Measurements from ENCODE around the gene BCAS3.

BCAS3 gene

DNA sequence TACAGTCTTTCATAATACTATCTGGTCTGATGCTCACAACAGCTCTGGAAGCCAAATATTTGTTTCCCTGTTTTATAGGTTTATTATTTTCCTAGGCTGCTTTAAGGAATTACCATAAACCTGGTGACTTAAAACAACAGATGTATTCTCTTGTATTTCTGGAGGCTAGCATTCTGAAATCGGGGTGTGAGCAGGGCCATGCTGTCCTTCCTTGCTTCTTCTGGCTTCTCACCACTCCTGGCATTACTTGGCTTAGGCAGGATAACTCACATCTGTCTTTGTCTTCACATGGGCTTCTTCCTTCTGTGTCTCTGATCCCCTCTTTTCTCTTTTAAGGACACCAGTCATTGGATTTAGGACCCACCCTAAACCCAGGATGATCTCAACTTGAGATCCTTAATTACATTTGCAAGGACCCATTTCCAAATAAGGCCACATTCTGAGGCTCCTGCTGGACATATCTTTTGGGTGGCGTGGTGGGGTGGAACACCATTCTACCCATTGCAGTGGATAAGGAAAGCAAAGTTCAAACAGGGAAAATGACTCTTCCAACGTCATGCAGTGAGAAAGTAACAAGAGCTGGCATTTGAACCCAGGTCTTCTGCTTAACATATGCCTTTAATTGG is 682.8 kb downstream of the BCAS3 start:
- Histone ChIP-seq H3K79me2 (ENCODE audit: control insufficient read depth, insufficient read depth, low read length, poor library complexity) (no peaks in the 10 kb centered on the region), H4K91ac (ENCODE audit: low read depth, low read length) (no peak overlapping the region), H3K4ac (ENCODE audit: low read depth, low read length) (no peak overlapping the region), H4K8ac (ENCODE audit: low read depth, low read length) (no peak overlapping the region), H3K23ac (ENCODE audit: low read length) (no peak overlapping the region), H3K27me3 (ENCODE audit: insufficient read depth, low read length) (no peaks in the 10 kb centered on the region), H3K27ac (ENCODE audit: low read depth, low read length) (no peak overlapping the region), H3K4me3 (ENCODE audit: low read depth, low read length) (no peak overlapping the region), H3K36me3 (ENCODE audit: control insufficient read depth in 1 of 2, insufficient read depth in 2 of 2, low read length in 2 of 2) (no peaks in the 10 kb centered on the region), H2BK120ac (ENCODE audit: insufficient read depth, low read length, poor library complexity) (no peak overlapping the region), H4K12ac (ENCODE audit: low read depth, low read length) (no peak overlapping the region), H3K79me1 (ENCODE audit: low read length) (no peaks in the 10 kb centered on the region), H3K9me3 (ENCODE audit: insufficient read depth, low read depth, low read length) (peaks cover 2% of the 10 kb centered on the region), H2BK5ac (ENCODE audit: low read depth, low read length, poor library complexity) (no peak overlapping the region), H2AFZ (ENCODE audit: insufficient read depth, low read length, poor library complexity) (no peak overlapping the region), H3K14ac (ENCODE audit: low read length) (no peak overlapping the region), H3K18ac (ENCODE audit: low read length) (no peak overlapping the region), H3K9ac (ENCODE audit: low read length) (no peak overlapping the region), H3K4me2 (ENCODE audit: low read length) (no peak overlapping the region), H2AK5ac (ENCODE audit: low read length) (no peak overlapping the region), H2BK12ac (ENCODE audit: low read length) (no peak overlapping the region), H3K4me1 (ENCODE audit: control insufficient read depth in 1 of 2, insufficient read depth in 2 of 2, low read length in 2 of 2) (peaks cover 0 to 4% of the 10 kb centered on the region in 2 experiments)
- no CpG with 5 or more reads among the region's 3 CpGs for WGBS (ENCODE audit: extremely low coverage, insufficient coverage, insufficient read length)
- no peak for DNase-seq

- Histone ChIP-seq H3K23ac (ENCODE audit: low read length) (no peak overlapping the region), H3K4ac (ENCODE audit: low read depth, low read length) (no peak overlapping the region), H3K9ac (ENCODE audit: low read length) (no peak overlapping the region), H3K27me3 (ENCODE audit: insufficient read depth, low read length) (no peaks in the 10 kb centered on the region), H3K18ac (ENCODE audit: low read length) (no peak overlapping the region), H3K36me3 (ENCODE audit: control insufficient read depth in 1 of 2, insufficient read depth in 2 of 2, low read length in 2 of 2) (no peaks in the 10 kb centered on the region), H3K14ac (ENCODE audit: low read length) (no peak overlapping the region), H4K91ac (ENCODE audit: low read depth, low read length) (no peak overlapping the region), H3K4me3 (ENCODE audit: low read depth, low read length) (no peak overlapping the region), H3K79me2 (ENCODE audit: control insufficient read depth, insufficient read depth, low read length, poor library complexity) (no peaks in the 10 kb centered on the region), H2BK120ac (ENCODE audit: insufficient read depth, low read length, poor library complexity) (no peak overlapping the region), H4K12ac (ENCODE audit: low read depth, low read length) (no peak overlapping the region), H4K8ac (ENCODE audit: low read depth, low read length) (no peak overlapping the region), H2AK5ac (ENCODE audit: low read length) (no peak overlapping the region), H3K4me1 (ENCODE audit: control insufficient read depth in 1 of 2, insufficient read depth in 2 of 2, low read length in 2 of 2) (peaks cover 0 to 4% of the 10 kb centered on the region in 2 experiments), H2AFZ (ENCODE audit: insufficient read depth, low read length, poor library complexity) (no peak overlapping the region), H3K27ac (ENCODE audit: low read depth, low read length) (no peak overlapping the region), H3K4me2 (ENCODE audit: low read length) (no peak overlapping the region), H3K79me1 (ENCODE audit: low read length) (no peaks in the 10 kb centered on the region), H2BK12ac (ENCODE audit: low read length) (no peak overlapping the region), H2BK5ac (ENCODE audit: low read depth, low read length, poor library complexity) (no peak overlapping the region), H3K9me3 (ENCODE audit: insufficient read depth, low read depth, low read length) (peaks cover 2% of the 10 kb centered on the region)
- DNase-seq, result peak in 1 of 2 donors; percentile 93
- no CpG with 5 or more reads among the region's 2 CpGs for WGBS (ENCODE audit: extremely low coverage, insufficient coverage, insufficient read length)
Observed at GRCh38 chr17:61361084-61361483, 683.4 kb downstream of the BCAS3 start.

GRCh38 chr17:61362396-61362795 is 684.7 kb downstream of the BCAS3 start:
- no peaks in the 10 kb centered on the region for H3K27me3 ChIP-seq (ENCODE audit: insufficient read depth, low read length)
- H3K4me3 ChIP-seq (ENCODE audit: low read depth, low read length), result no peak overlapping the region
- H3K4me1 ChIP-seq (ENCODE audit: control insufficient read depth in 1 of 2, insufficient read depth in 2 of 2, low read length in 2 of 2), result peaks cover 0 to 6% of the 10 kb centered on the region in 2 experiments
- no peak overlapping the region for H2AFZ ChIP-seq (ENCODE audit: insufficient read depth, low read length, poor library complexity)
- DNase-seq, result peak in 1 of 2 donors; percentile 19
- H3K27ac ChIP-seq (ENCODE audit: low read depth, low read length), result no peak overlapping the region
- no peak overlapping the region for H4K12ac ChIP-seq (ENCODE audit: low read depth, low read length)
- H3K18ac ChIP-seq (ENCODE audit: low read length), result no peak overlapping the region
- H3K23ac ChIP-seq (ENCODE audit: low read length), result no peak overlapping the region
- H3K4ac ChIP-seq (ENCODE audit: low read depth, low read length), result no peak overlapping the region
- no peak overlapping the region for H2BK12ac ChIP-seq (ENCODE audit: low read length)
- no peak overlapping the region for H2BK5ac ChIP-seq (ENCODE audit: low read depth, low read length, poor library complexity)
- no peak overlapping the region for H4K91ac ChIP-seq (ENCODE audit: low read depth, low read length)
- WGBS (ENCODE audit: extremely low coverage, insufficient coverage, insufficient read length), result no CpG with 5 or more reads among the region's 5 CpGs
- no peaks in the 10 kb centered on the region for H3K79me1 ChIP-seq (ENCODE audit: low read length)
- no peak overlapping the region for H3K14ac ChIP-seq (ENCODE audit: low read length)
- H2BK120ac ChIP-seq (ENCODE audit: insufficient read depth, low read length, poor library complexity), result no peak overlapping the region
- no peak overlapping the region for H4K8ac ChIP-seq (ENCODE audit: low read depth, low read length)
- peaks cover 2% of the 10 kb centered on the region for H3K9me3 ChIP-seq (ENCODE audit: insufficient read depth, low read depth, low read length)
- H2AK5ac ChIP-seq (ENCODE audit: low read length), result no peak overlapping the region
- no peaks in the 10 kb centered on the region for H3K79me2 ChIP-seq (ENCODE audit: control insufficient read depth, insufficient read depth, low read length, poor library complexity)
- no peak overlapping the region for H3K9ac ChIP-seq (ENCODE audit: low read length)
- no peaks in the 10 kb centered on the region for H3K36me3 ChIP-seq (ENCODE audit: control insufficient read depth in 1 of 2, insufficient read depth in 2 of 2, low read length in 2 of 2)
- no peak overlapping the region for H3K4me2 ChIP-seq (ENCODE audit: low read length)

DNA sequence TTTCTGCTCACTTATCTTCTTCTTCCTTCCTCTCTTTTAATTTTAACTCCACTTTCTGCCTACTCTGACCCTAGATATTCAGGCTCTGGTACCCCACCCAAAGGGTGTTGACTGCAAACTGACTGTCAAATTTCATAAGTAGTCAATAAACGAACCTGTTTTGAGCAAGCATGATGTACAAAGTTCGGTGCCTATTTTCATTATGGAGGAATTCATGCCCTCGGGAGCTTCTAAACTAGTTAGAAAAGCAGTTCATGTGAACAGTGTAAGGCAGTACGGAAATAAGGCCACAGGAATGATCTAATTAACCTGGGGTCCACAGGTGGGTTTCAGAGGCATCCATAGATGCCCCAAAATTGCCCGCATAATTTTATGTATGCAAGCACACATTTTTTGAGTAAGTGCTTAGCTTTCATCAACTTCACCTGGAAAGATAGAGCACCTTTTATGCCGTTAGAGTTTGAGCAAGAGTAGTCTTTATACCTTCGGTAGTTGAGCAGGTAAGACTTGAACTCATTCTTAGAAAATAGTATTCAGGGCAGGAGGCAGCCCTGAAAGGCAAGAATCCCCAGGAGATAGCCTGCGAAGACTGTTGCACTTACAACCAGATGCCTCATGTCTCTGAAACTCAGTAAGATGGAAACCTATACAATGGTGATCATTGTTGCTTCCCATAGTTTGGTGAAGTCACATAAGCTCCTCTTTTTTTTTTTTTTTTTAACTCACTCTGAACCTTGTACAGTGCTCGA is 685.4 kb downstream of the BCAS3 start:
- Histone ChIP-seq H3K27me3 (ENCODE audit: insufficient read depth, low read length) (no peaks in the 10 kb centered on the region), H3K79me1 (ENCODE audit: low read length) (no peaks in the 10 kb centered on the region), H3K14ac (ENCODE audit: low read length) (no peak overlapping the region), H3K23ac (ENCODE audit: low read length) (no peak overlapping the region), H3K4me1 (ENCODE audit: control insufficient read depth in 1 of 2, insufficient read depth in 2 of 2, low read length in 2 of 2) (peaks cover 0 to 6% of the 10 kb centered on the region in 2 experiments), H3K9ac (ENCODE audit: low read length) (no peak overlapping the region), H3K4ac (ENCODE audit: low read depth, low read length) (no peak overlapping the region), H3K9me3 (ENCODE audit: insufficient read depth, low read depth, low read length) (peaks cover 2% of the 10 kb centered on the region), H3K27ac (ENCODE audit: low read depth, low read length) (no peak overlapping the region), H4K8ac (ENCODE audit: low read depth, low read length) (no peak overlapping the region), H2AK5ac (ENCODE audit: low read length) (no peak overlapping the region), H2BK12ac (ENCODE audit: low read length) (no peak overlapping the region), H4K12ac (ENCODE audit: low read depth, low read length) (no peak overlapping the region), H3K36me3 (ENCODE audit: control insufficient read depth in 1 of 2, insufficient read depth in 2 of 2, low read length in 2 of 2) (no peaks in the 10 kb centered on the region), H3K4me3 (ENCODE audit: low read depth, low read length) (no peak overlapping the region), H3K79me2 (ENCODE audit: control insufficient read depth, insufficient read depth, low read length, poor library complexity) (no peaks in the 10 kb centered on the region), H3K18ac (ENCODE audit: low read length) (no peak overlapping the region), H2BK120ac (ENCODE audit: insufficient read depth, low read length, poor library complexity) (no peak overlapping the region), H2AFZ (ENCODE audit: insufficient read depth, low read length, poor library complexity) (no peak overlapping the region), H2BK5ac (ENCODE audit: low read depth, low read length, poor library complexity) (no peak overlapping the region), H4K91ac (ENCODE audit: low read depth, low read length) (no peak overlapping the region), H3K4me2 (ENCODE audit: low read length) (no peak overlapping the region)
- WGBS (ENCODE audit: extremely low coverage, insufficient coverage, insufficient read length), result no CpG with 5 or more reads among the region's 9 CpGs
- DNase-seq, result peak in 1 of 2 donors; percentile 67
